ENCODE data around the gene CDC42.

DNA sequence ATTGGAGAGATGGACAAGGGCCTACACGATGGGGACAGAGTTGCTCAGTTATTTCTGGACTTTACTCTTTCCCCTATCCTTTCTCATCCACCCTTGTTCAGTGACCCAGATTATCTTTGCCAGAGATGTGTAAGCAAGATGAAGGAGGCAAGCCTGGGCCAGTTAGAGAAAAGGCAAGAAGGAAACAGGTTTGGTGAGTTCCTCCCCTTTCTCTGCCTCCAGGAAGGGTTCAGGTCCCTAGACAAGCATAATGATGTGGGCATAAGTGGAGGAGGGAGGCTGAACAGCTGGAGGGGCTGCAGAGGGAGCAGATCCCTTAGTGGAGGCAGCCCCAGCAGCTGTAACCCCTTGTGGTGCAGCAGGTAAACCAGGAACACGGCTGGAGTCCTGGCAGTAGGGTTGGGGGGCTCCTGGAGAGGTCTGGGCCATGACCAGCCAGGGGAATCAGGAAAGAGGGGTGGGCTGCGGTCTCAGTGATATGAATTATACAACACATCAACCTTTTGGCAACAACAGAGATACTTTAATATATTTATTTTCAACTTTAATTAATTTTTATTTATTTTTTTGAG, 9.2 kb upstream of the CDC42 start:
- TF ChIP-seq, protein P1, sequence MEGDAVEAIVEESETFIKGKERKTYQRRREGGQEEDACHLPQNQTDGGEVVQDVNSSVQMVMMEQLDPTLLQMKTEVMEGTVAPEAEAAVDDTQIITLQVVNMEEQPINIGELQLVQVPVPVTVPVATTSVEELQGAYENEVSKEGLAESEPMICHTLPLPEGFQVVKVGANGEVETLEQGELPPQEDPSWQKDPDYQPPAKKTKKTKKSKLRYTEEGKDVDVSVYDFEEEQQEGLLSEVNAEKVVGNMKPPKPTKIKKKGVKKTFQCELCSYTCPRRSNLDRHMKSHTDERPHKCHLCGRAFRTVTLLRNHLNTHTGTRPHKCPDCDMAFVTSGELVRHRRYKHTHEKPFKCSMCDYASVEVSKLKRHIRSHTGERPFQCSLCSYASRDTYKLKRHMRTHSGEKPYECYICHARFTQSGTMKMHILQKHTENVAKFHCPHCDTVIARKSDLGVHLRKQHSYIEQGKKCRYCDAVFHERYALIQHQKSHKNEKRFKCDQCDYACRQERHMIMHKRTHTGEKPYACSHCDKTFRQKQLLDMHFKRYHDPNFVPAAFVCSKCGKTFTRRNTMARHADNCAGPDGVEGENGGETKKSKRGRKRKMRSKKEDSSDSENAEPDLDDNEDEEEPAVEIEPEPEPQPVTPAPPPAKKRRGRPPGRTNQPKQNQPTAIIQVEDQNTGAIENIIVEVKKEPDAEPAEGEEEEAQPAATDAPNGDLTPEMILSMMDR (conservative IDR thresholded peaks at IDR 0.05 in 1 of 2, IDR thresholded peaks at IDR 0.05 in 1 of 2; ENCODE audit: extremely low read depth in 1 of 2, insufficient read depth in 1 of 2, low read depth in 1 of 2, low read length in 2 of 2): no peak
- no peak for TF ChIP-seq EZH2 (IDR thresholded peaks at IDR 0.05; ENCODE audit: borderline replicate concordance, low read length)
